Retinal pigment epithelial cell (primary cell): ENCODE data around the gene SLC35D3.

Source experiments
- DNase-seq: peaks from one replicate; pipeline ENCODE4 v3.0.0-alpha.2; 2010; ENCODE audit warnings: low read depth
- H3K4me3 ChIP-seq: 2 replicates; pipeline ENCODE4 v1.5.1; 2011; ENCODE audit warnings: mild to moderate bottlenecking, low read length, control low read depth, moderate library complexity
- TF ChIP-seq, protein P1 (sequence below): conservative IDR thresholded peaks from 2 replicates; pipeline ENCODE4 v1.5.1; 2011; ENCODE audit warnings: low read depth, low read length, control low read depth, inconsistent platforms

Gene SLC35D3

DNA sequence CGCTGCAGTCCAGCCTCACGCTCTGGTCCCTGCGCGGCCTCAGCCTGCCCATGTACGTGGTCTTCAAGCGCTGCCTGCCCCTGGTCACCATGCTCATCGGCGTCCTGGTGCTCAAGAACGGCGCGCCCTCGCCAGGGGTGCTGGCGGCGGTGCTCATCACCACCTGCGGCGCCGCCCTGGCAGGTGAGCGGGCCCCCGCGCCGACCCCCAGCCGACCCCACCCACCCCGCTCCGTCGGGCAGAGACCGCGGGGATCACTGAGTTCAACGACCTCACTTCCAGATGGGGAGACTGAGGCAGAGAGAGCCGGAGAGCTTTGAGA lies 545 bp downstream of the SLC35D3 start:
- peak overlapping the region; percentile 43 for H3K4me3 ChIP-seq
- TF ChIP-seq, protein P1, sequence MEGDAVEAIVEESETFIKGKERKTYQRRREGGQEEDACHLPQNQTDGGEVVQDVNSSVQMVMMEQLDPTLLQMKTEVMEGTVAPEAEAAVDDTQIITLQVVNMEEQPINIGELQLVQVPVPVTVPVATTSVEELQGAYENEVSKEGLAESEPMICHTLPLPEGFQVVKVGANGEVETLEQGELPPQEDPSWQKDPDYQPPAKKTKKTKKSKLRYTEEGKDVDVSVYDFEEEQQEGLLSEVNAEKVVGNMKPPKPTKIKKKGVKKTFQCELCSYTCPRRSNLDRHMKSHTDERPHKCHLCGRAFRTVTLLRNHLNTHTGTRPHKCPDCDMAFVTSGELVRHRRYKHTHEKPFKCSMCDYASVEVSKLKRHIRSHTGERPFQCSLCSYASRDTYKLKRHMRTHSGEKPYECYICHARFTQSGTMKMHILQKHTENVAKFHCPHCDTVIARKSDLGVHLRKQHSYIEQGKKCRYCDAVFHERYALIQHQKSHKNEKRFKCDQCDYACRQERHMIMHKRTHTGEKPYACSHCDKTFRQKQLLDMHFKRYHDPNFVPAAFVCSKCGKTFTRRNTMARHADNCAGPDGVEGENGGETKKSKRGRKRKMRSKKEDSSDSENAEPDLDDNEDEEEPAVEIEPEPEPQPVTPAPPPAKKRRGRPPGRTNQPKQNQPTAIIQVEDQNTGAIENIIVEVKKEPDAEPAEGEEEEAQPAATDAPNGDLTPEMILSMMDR, result no peak
- no peak for DNase-seq

DNA sequence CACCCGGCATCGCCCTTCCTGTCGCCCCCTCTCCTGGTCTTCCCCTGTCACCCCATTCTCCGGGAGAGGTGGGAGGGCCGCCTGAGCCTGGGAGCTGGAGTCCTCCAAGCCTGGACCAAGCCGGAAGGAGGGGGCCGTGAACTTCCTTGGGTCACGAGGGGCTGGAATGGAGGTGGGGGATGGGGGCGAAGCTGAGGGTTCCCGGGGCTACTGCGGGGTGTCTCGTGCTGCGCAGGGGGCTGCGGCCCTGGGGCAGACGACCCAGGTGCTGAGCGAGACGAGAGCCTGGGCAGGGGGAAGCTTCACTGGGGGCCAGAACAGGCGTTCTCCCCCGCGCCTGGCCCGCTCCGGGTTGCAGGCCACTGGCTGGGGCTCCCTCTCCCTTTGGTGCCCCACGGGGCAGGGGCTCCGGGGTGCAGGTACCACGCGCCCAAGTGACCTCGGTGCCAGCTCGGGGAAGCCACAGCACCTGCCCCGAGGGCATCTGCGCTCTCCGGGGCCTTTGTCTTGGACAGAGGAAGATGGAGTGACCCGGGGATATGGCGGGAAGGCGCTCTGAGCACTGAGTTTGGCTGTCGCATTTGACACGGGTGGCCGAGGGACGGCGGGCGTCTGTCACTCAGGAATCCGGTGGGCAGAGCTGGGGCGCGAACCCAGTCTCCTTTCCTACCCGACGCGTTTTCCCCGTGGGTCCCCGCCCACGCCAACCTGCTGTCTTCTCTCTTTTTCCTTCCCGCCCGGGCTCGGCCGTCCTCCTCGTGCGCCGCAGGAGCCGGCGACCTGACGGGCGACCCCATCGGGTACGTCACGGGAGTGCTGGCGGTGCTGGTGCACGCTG lies 1.2 kb downstream of the SLC35D3 start:
- peak overlapping the region; percentile 43 for H3K4me3 ChIP-seq
- DNase-seq, result no peak
- TF ChIP-seq, protein P1, result no peak

- DNase-seq, result no peak
- TF ChIP-seq, protein P1, result no peak
- H3K4me3 ChIP-seq, result peak overlapping the region; percentile 43
Observed at GRCh38 chr6:136923954-136924673, 2.0 kb downstream of the SLC35D3 start.

DNA sequence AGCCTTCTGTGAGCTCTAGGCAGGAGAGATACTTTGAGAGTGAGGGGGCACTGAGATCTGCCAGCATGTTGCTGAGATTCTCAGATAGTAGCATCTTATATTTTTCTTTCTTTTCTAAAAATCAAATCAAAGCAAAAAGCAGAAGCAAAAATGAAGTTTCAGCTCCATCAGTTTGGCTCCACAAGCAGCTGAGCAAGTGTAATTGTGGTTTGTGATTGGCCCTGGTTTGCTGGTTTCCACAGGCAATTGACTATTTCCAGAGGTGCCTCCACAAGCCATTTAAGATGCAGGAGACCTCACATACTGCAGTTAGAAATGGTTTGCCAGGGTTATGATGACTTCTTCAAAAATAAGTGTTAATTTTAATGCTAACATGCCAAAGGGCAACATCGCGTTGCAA lies 4.3 kb downstream of the SLC35D3 start:
- no peak for DNase-seq
- H3K4me3 ChIP-seq, result no peak overlapping the region
- TF ChIP-seq, protein P1, result no peak

DNA sequence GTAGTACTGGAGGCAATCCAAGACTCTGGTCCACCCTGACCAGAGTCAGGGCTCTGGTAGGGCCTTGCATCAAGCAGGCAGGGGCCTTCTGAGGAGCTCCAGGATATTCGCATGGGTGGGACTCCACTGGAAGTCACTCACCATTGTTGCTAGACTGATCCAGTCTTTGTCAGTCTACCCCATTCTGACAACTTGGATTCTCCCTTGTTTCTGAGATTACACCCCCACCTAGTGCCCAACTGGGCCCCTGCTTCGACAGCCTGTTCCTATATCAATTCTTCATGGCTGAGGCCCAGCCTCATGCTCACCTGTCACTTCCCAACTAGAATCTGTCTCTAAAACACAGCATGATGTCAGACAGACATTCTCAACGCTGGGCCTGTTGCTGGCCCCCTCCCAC lies 5.2 kb downstream of the SLC35D3 start:
- DNase-seq, result no peak
- H3K4me3 ChIP-seq, result no peak overlapping the region
- TF ChIP-seq, protein P1, result peak; percentile 67

- TF ChIP-seq, protein P1, result no peak
- no peak overlapping the region for H3K4me3 ChIP-seq
- no peak for DNase-seq
Observed at GRCh38 chr6:136930528-136930927, 8.4 kb downstream of the SLC35D3 start.

GRCh38 chr6:136932599-136932998 lies 10.5 kb downstream of the SLC35D3 start:
- TF ChIP-seq, protein P1, result no peak
- no peak for DNase-seq
- H3K4me3 ChIP-seq, result no peak overlapping the region
